Prostate gland (tissue), 2 donors: ENCODE data around the gene GUCY1B1.

Experiments
- CTCF ChIP-seq, 4 experiments: fragments of 200-600 bp in 2 of 4; fragments of 450-650 bp in 2 of 4; sonication (generic) in 2 of 4; IDR thresholded peaks; 1 replicate in 3 of 4; 2 replicates in 1 of 4; pipeline ENCODE4 v1.5.1; 2016 to 2019; ENCODE audit warnings: antibody characterized with exemption in 4 of 4, mild to moderate bottlenecking in 2 of 4, moderate library complexity in 2 of 4
- POLR2A ChIP-seq: fragments of 450-650 bp; IDR thresholded peaks from one replicate; pipeline ENCODE4 v1.6.1; 2016; ENCODE audit warnings: antibody characterized with exemption, mild to moderate bottlenecking
- POLR2AphosphoS5 ChIP-seq: sonication (generic); formaldehyde crosslinking; IDR thresholded peaks from one replicate; pipeline ENCODE4 v1.6.1; 2017; ENCODE audit warnings: antibody characterized with exemption

- TF ChIP-seq POLR2AphosphoS5 (no peak), CTCF (IDR thresholded peaks at IDR 0.05) (no peak), POLR2A (no peak)
These were observed 3.1 kb downstream of the GUCY1B1 start for GRCh38 chr4:155761916-155762315.
